Esophagus (tissue), 2 donors: ENCODE results near the gene ATXN8OS. TPM values are rescaled to one million over a fixed set of nuclear protein-coding genes. Genes with fewer than 3 reads are reported as not detected.
"Not testable (repeated sequence)": the region's sequence is repeated elsewhere in the genome, so short reads cannot be mapped to it uniquely, and the experiment has no call there.

Source experiments
- H3K27ac ChIP-seq, 2 donors: one replicate each; pipeline ENCODE4 v1.5.1; 2013; ENCODE audit warnings: low read depth in 2 of 2, mild to moderate bottlenecking in 2 of 2, inconsistent platforms in 1 of 2, low read length in 1 of 2, moderate library complexity in 1 of 2
- H3K27me3 ChIP-seq, 2 donors: one replicate each; pipeline ENCODE4 v1.6.1; 2013; ENCODE audit warnings: low read length in 2 of 2, control low read depth in 1 of 2, mild to moderate bottlenecking in 1 of 2; ENCODE audit not compliant: insufficient read depth in 2 of 2, control insufficient read depth in 1 of 2
- H3K36me3 ChIP-seq, 2 donors: one replicate each; pipeline ENCODE4 v1.6.1; 2013; ENCODE audit warnings: low read length in 1 of 2; ENCODE audit not compliant: control insufficient read depth in 2 of 2, insufficient read depth in 2 of 2
- H3K4me1 ChIP-seq, 2 donors: one replicate each; pipeline ENCODE4 v1.6.1; 2013; ENCODE audit warnings: low read length in 1 of 2; ENCODE audit not compliant: control insufficient read depth in 2 of 2, insufficient read depth in 2 of 2
- H3K4me3 ChIP-seq, 2 donors: one replicate each; pipeline ENCODE4 v1.5.1; 2013; ENCODE audit warnings: low read length in 2 of 2, mild to moderate bottlenecking in 2 of 2, low read depth in 1 of 2, moderate library complexity in 1 of 2
- H3K9me3 ChIP-seq, 2 donors: one replicate each; pipeline ENCODE4 v1.6.1; 2013; ENCODE audit warnings: mild to moderate bottlenecking in 2 of 2, low read depth in 1 of 2, low read length in 1 of 2, moderate library complexity in 1 of 2; ENCODE audit not compliant: control insufficient read depth in 2 of 2, insufficient read depth in 1 of 2
- WGBS, 2 donors: extraction: QIAGEN DNeasy Blood & Tissue Kit; methylation state at CpG; one replicate each; pipeline ENCODE4 v1.1.7; 2013; 5-methylcytosine and 5-hydroxymethylcytosine counted together
- polyA plus RNA-seq, 2 donors: library from polyadenylated mRNA; stranded (reverse); fragments of 200-250 nt; gene quantifications; one replicate each; pipeline ENCODE4 v1.2.3, GENCODE V29; 2013
- donor health status: healthy with polysubstance abuse.
- donor health status: Bipolar disorder and iron deficiency.

The ATXN8OS gene
- polyA plus RNA-seq, 2 donors, result not detected

DNA sequence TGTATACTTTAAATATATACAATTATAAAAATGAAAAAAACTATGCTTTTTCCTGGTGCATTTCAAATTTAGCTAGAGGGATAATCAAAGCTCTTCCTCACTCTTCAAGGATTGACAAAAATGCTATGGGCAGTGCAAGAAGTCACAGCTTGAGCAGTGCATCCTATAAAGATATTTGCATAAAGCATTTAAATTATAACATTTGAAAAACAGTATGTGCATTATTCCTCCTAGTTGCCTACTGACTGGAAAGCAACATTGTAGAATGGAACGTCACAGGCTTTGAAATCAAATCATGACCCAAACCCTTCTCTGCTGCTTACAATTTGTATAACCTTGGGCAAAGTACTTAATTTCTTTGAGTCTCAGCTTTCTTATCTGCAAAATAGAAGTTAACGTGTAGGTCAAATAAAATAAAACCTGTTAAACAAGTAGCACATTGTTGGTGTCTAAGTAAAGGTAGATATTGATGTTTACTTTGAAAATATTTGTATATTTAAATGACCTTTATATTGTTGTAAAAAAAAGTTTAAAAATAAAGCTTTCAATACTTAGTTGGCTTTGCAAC, 9.8 kb downstream of the ATXN8OS start:
- no peaks in the 10 kb centered on the region for H3K9me3 ChIP-seq
- H3K4me3 ChIP-seq, result no peak overlapping the region
- WGBS, 2 donors, result 33 to 42% methylated on average over 2 of the region's 2 CpGs
- H3K27me3 ChIP-seq, result no peaks in the 10 kb centered on the region
- H3K27ac ChIP-seq, result no peak overlapping the region
- H3K4me1 ChIP-seq, result no peaks in the 10 kb centered on the region
- no peaks in the 10 kb centered on the region for H3K36me3 ChIP-seq

DNA sequence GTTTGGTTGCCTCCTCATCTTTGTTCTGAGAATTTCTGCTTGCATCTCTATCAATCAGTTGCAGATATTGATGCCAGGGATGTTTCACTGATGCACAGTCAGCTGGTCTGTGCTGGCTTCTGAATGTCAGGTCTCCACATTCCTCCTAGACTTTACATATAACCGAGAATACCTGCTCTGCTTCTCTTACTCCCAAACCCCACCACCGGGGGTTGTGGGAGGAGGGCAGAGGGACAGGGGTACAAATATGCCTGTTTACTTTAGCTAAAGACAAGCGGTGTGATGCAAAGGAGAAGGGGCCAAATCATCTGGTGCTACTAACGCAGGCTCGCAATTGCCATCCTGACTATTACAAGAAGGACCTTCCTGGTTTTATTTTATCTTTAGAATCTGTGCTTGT, 18.1 kb downstream of the ATXN8OS start:
- H3K4me3 ChIP-seq, result no peak overlapping the region
- no peaks in the 10 kb centered on the region for H3K36me3 ChIP-seq
- H3K9me3 ChIP-seq, result no peaks in the 10 kb centered on the region
- no peaks in the 10 kb centered on the region for H3K4me1 ChIP-seq
- 60 to 67% methylated on average over 5 of the region's 5 CpGs for WGBS, 2 donors
- no peaks in the 10 kb centered on the region for H3K27me3 ChIP-seq
- H3K27ac ChIP-seq, result no peak overlapping the region

DNA sequence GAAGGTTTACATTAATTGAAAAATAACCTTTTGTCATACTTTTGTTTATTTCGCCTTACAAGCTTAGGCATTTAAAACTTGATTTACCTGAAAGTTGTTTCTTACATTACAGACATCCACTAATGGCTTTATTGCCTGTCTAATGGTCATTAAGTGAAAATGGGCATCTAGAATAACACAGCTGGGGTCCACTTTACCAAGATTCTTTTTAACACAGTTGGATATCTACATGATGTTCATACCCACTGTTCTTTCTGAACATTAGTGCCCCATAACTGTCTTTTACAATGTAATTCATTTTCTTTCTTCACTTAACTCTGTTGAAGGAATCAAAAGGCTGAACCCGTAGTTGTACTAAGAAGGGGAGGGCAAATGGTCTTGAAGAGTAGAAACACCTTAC, 20.5 kb downstream of the ATXN8OS start:
- Histone ChIP-seq H3K4me3 (no peak overlapping the region), H3K36me3 (no peaks in the 10 kb centered on the region), H3K27me3 (no peaks in the 10 kb centered on the region), H3K4me1 (no peaks in the 10 kb centered on the region), H3K9me3 (no peaks in the 10 kb centered on the region), H3K27ac (no peak overlapping the region)
- 57 to 81% methylated on average over 2 of the region's 2 CpGs for WGBS, 2 donors

DNA sequence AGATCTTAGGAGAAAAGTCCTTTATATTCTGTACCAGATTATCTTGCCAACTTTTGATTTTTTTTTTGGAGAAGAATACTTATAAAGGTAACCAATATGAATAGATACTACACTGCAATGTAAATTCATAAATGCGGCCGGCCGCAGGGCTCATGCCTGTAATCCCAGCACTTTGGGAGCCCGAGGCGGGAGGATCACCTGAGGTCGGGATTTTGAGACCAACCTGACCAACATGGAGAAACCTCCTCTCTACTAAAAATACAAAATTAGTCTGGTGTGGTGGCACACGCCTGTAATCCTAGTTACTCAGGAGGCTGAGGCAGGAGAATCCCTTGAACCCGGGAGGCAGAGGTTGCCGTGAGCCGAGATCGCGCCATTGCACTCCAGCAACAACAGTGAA, 35.0 kb downstream of the ATXN8OS start:
- not testable (repeated sequence) for H3K27me3 ChIP-seq, H3K27ac ChIP-seq, H3K4me1 ChIP-seq, H3K4me3 ChIP-seq, H3K36me3 ChIP-seq, H3K9me3 ChIP-seq
- 94 to 95% methylated on average over 12 of the region's 12 CpGs for WGBS, 2 donors

GRCh38 chr13:70162141-70162540, 54.5 kb downstream of the ATXN8OS start:
- H3K27me3 ChIP-seq, result no peaks in the 10 kb centered on the region
- H3K4me3 ChIP-seq, result no peak overlapping the region
- no peaks in the 10 kb centered on the region for H3K36me3 ChIP-seq
- H3K4me1 ChIP-seq, result no peaks in the 10 kb centered on the region
- no peaks in the 10 kb centered on the region for H3K9me3 ChIP-seq
- 23 to 27% methylated on average over 5 of the region's 5 CpGs for WGBS, 2 donors
- no peak overlapping the region for H3K27ac ChIP-seq

DNA sequence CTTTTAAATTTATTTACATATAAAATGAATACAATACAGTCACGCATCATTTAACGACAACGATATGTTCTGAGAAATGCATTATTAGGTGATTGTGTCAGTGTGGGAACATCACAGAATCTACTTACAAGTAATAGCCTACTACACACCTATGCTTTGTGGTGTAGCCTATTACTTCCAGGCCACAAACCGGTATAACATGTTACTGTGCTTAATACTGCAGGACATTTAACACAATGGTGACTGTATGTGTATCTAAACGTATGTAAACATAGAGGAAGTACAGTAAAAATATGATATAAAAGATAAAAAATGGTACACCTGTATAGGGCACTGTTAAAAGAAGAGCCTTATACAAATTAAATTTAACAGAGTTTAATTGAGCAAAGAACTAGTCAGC, 63.1 kb downstream of the ATXN8OS start:
- Histone ChIP-seq H3K4me1 (no peaks in the 10 kb centered on the region), H3K9me3 (no peaks in the 10 kb centered on the region), H3K4me3 (no peak overlapping the region), H3K36me3 (no peaks in the 10 kb centered on the region), H3K27me3 (no peaks in the 10 kb centered on the region), H3K27ac (no peak overlapping the region)
- 65 to 71% methylated on average over 5 of the region's 5 CpGs for WGBS, 2 donors

GRCh38 chr13:70171151-70171550, 63.5 kb downstream of the ATXN8OS start:
- WGBS, 2 donors, result 46 to 48% methylated on average over 3 of the region's 3 CpGs
- Histone ChIP-seq H3K4me3 (no peak overlapping the region), H3K36me3 (no peaks in the 10 kb centered on the region), H3K9me3 (no peaks in the 10 kb centered on the region), H3K27me3 (no peaks in the 10 kb centered on the region), H3K4me1 (no peaks in the 10 kb centered on the region), H3K27ac (no peak overlapping the region)

- WGBS, 2 donors, result 61 to 69% methylated on average over 1 of the region's 1 CpG
- Histone ChIP-seq H3K27me3 (no peaks in the 10 kb centered on the region), H3K4me3 (no peak overlapping the region)
Measured at GRCh38 chr13:70172946-70173597, 65.4 kb downstream of the ATXN8OS start.

GRCh38 chr13:70173598-70173959, 66.0 kb downstream of the ATXN8OS start:
- WGBS, 2 donors, result 44 to 48% methylated on average over 1 of the region's 1 CpG

More at GRCh38 chr13:70172946-70173597, 65.4 kb downstream of the ATXN8OS start:
- Histone ChIP-seq H3K4me1 (no peaks in the 10 kb centered on the region), H3K9me3 (no peaks in the 10 kb centered on the region), H3K36me3 (no peaks in the 10 kb centered on the region), H3K27ac (no peak overlapping the region)

DNA sequence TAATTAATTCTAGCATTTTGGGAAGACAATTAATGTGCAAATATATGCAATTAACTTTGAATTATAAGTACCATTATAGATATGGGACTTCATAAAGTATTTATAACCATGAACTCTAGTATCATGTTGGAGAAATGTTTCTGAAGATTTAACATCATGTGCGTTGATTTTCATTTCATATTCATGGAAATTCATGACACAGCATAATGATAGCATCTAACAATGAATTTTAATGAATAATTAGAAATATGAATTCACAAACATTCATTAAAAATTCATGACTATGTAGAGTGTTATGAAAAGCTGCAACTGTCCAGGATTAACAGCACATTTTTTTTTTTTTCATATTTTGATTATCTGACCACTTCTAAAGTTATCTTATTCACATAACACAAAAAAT, 70.7 kb downstream of the ATXN8OS start:
- 75 to 86% methylated on average over 1 of the region's 1 CpG for WGBS, 2 donors
- Histone ChIP-seq H3K4me1 (no peaks in the 10 kb centered on the region), H3K27me3 (no peaks in the 10 kb centered on the region), H3K27ac (no peak overlapping the region), H3K36me3 (no peaks in the 10 kb centered on the region), H3K4me3 (no peak overlapping the region), H3K9me3 (no peaks in the 10 kb centered on the region)

More at GRCh38 chr13:70173598-70173959, 66.0 kb downstream of the ATXN8OS start:
- Histone ChIP-seq H3K4me1 (no peaks in the 10 kb centered on the region), H3K27me3 (no peaks in the 10 kb centered on the region), H3K27ac (no peak overlapping the region), H3K4me3 (no peak overlapping the region), H3K9me3 (no peaks in the 10 kb centered on the region), H3K36me3 (no peaks in the 10 kb centered on the region)
